Fibroblast of lung (primary cell): ENCODE measurements around the gene SYTL5. TPM values are rescaled to one million over a fixed set of nuclear protein-coding genes. Genes with fewer than 3 reads are reported as not detected.
A peak's percentile ranks its signal among the peaks of the same experiment; 100 is the strongest.

Experiments
- DNase-seq, 2 donors: peaks; one replicate each; pipeline versions ENCODE4 v3.0.0 to v3.0.0-alpha.2; 2010; ENCODE audit warnings: low read depth in 2 of 2
- H2AFZ ChIP-seq: 2 replicates; pipeline ENCODE4 v1.5.1; 2012; ENCODE audit warnings: low read length, control low read depth, inconsistent platforms
- H3K27ac ChIP-seq: 2 replicates; pipeline ENCODE4 v1.5.1; 2011; ENCODE audit warnings: low read length, control low read depth; ENCODE audit not compliant: insufficient read depth
- H3K27me3 ChIP-seq: 2 replicates; pipeline ENCODE4 v1.5.1; 2011; ENCODE audit warnings: mild to moderate bottlenecking, low read length; ENCODE audit not compliant: control insufficient read depth, insufficient read depth
- H3K36me3 ChIP-seq: 2 replicates; pipeline ENCODE4 v1.5.1; 2011; ENCODE audit warnings: low read length; ENCODE audit not compliant: control insufficient read depth, insufficient read depth
- H3K4me1 ChIP-seq: 2 replicates; pipeline ENCODE4 v1.5.1; 2011; ENCODE audit warnings: low read length; ENCODE audit not compliant: control insufficient read depth, insufficient read depth; ENCODE audit errors: extremely low read depth
- H3K4me2 ChIP-seq: 2 replicates; pipeline ENCODE4 v1.5.1; 2011; ENCODE audit warnings: low read length, control low read depth; ENCODE audit not compliant: insufficient read depth; ENCODE audit errors: extremely low read depth
- H3K4me3 ChIP-seq, 4 experiments: fragments of 200-600 bp in 1 of 4; sonication (generic) in 1 of 4; replicated peaks in 1 of 4; 2 replicates each; pipeline ENCODE4 v1.5.1; 2011 to 2016; ENCODE audit warnings: low read length in 4 of 4, low read depth in 3 of 4, mild to moderate bottlenecking in 3 of 4, control low read depth in 2 of 4, inconsistent platforms in 1 of 4, mixed read lengths in 1 of 4; ENCODE audit not compliant: insufficient read depth in 1 of 4; ENCODE audit errors: control extremely low read depth in 1 of 4
- H3K79me2 ChIP-seq: 2 replicates; pipeline ENCODE4 v1.5.1; 2012; ENCODE audit warnings: mild to moderate bottlenecking, low read length, inconsistent platforms; ENCODE audit not compliant: control insufficient read depth, insufficient read depth
- H3K9ac ChIP-seq: 2 replicates; pipeline ENCODE4 v1.5.1; 2011; ENCODE audit warnings: mild to moderate bottlenecking, low read length, control low read depth; ENCODE audit not compliant: insufficient read depth
- H3K9me3 ChIP-seq: 2 replicates; pipeline ENCODE4 v1.5.1; 2012; ENCODE audit warnings: low read depth, low read length; ENCODE audit not compliant: control insufficient read depth, insufficient read depth
- H4K20me1 ChIP-seq: 2 replicates; pipeline ENCODE4 v1.5.1; 2011; ENCODE audit warnings: low read length; ENCODE audit not compliant: control insufficient read depth, insufficient read depth; ENCODE audit errors: extremely low read depth
- CTCF ChIP-seq, 2 donors: IDR thresholded peaks in 1 of 2; conservative IDR thresholded peaks in 1 of 2; 1 replicate in 1 of 2; 2 replicates in 1 of 2; pipeline ENCODE4 v1.5.1; 2011 to 2012; ENCODE audit warnings: low read length in 2 of 2, control low read depth in 1 of 2, inconsistent platforms in 1 of 2, low read depth in 1 of 2, mild to moderate bottlenecking in 1 of 2
- EZH2 ChIP-seq: IDR thresholded peaks from 2 replicates; pipeline ENCODE4 v1.5.1; 2012; ENCODE audit warnings: low read length, control low read depth, mild to moderate bottlenecking; ENCODE audit errors: missing control alignments
- polyA plus RNA-seq, 2 donors: library from polyadenylated mRNA; depleted of rRNA in 1 of 2; stranded (reverse) in 1 of 2; unstranded in 1 of 2; fragments of >200 nt; gene quantifications; 2 replicates each; pipeline ENCODE4 v1.2.1, GENCODE V29; 2011 to 2012; ENCODE audit warnings: missing spikeins in 1 of 2
- total RNA-seq: library from RNA; depleted of rRNA; stranded (reverse); fragments of >200 nt; gene quantifications from 2 replicates; pipeline ENCODE4 v1.2.1, GENCODE V29; 2014

SYTL5 gene
- total and polyA plus RNA-seq, 2 donors (not counting 1 experiment from before 2014, with no cell fraction given), result 0.27 to 1.5 TPM

GRCh38 chrX:38095971-38096529 is 89.7 kb downstream of the SYTL5 start:
- peak overlapping the region in 1 of 4 experiments; percentile 12 for H3K4me3 ChIP-seq
- peak; percentile 11 to 66 for DNase-seq
- H3K27me3 ChIP-seq, result no peaks in the 10 kb centered on the region

GRCh38 chrX:38099688-38100087 is 93.3 kb downstream of the SYTL5 start:
- no peaks in the 10 kb centered on the region for H3K36me3 ChIP-seq
- H3K27ac ChIP-seq, result no peak overlapping the region
- no peaks in the 10 kb centered on the region for H3K9me3 ChIP-seq
- no peak overlapping the region for H3K4me2 ChIP-seq
- no peak for TF ChIP-seq EZH2
- no peak for TF ChIP-seq CTCF (conservative IDR thresholded peaks at IDR 0.05 in 1 of 2, IDR thresholded peaks at IDR 0.05 in 1 of 2; ENCODE audit: low read depth in 1 of 2, low read length in 2 of 2)
- H2AFZ ChIP-seq, result no peak overlapping the region
- H3K79me2 ChIP-seq, result no peaks in the 10 kb centered on the region
- H3K9ac ChIP-seq, result no peak overlapping the region
- no peak overlapping the region for H3K4me3 ChIP-seq
- H3K4me1 ChIP-seq, result no peaks in the 10 kb centered on the region
- DNase-seq, result no peak
- H3K27me3 ChIP-seq, result no peaks in the 10 kb centered on the region
- H4K20me1 ChIP-seq, result no peaks in the 10 kb centered on the region

More at GRCh38 chrX:38095971-38096529, 89.7 kb downstream of the SYTL5 start:
- H3K9ac ChIP-seq, result no peak overlapping the region
- H4K20me1 ChIP-seq, result no peaks in the 10 kb centered on the region
- H3K9me3 ChIP-seq, result no peaks in the 10 kb centered on the region
- no peak overlapping the region for H3K4me2 ChIP-seq
- no peak for TF ChIP-seq EZH2
- no peak for TF ChIP-seq CTCF (conservative IDR thresholded peaks at IDR 0.05 in 1 of 2, IDR thresholded peaks at IDR 0.05 in 1 of 2; ENCODE audit: low read depth in 1 of 2, low read length in 2 of 2)
- H2AFZ ChIP-seq, result no peak overlapping the region
- no peaks in the 10 kb centered on the region for H3K36me3 ChIP-seq
- H3K79me2 ChIP-seq, result no peaks in the 10 kb centered on the region
- H3K27ac ChIP-seq, result no peak overlapping the region
- H3K4me1 ChIP-seq, result no peaks in the 10 kb centered on the region

GRCh38 chrX:38102240-38102639 is 95.9 kb downstream of the SYTL5 start:
- Histone ChIP-seq H3K9ac (no peak overlapping the region), H3K9me3 (no peaks in the 10 kb centered on the region), H3K4me1 (no peaks in the 10 kb centered on the region), H3K36me3 (no peaks in the 10 kb centered on the region), H3K4me2 (no peak overlapping the region), H2AFZ (no peak overlapping the region), H4K20me1 (no peaks in the 10 kb centered on the region), H3K27ac (no peak overlapping the region), H3K79me2 (no peaks in the 10 kb centered on the region), H3K4me3 (no peak overlapping the region), H3K27me3 (no peaks in the 10 kb centered on the region)
- no peak for TF ChIP-seq EZH2
- no peak for TF ChIP-seq CTCF (conservative IDR thresholded peaks at IDR 0.05 in 1 of 2, IDR thresholded peaks at IDR 0.05 in 1 of 2; ENCODE audit: low read depth in 1 of 2, low read length in 2 of 2)
- DNase-seq, result no peak
